SJCRH30 (cell line): ENCODE data around the gene GPHA2. TPM values are rescaled to one million over a fixed set of nuclear protein-coding genes. Genes with fewer than 3 reads are reported as not detected.
A peak's percentile ranks its signal among the peaks of the same experiment; 100 is the strongest.

Source experiments
- DNase-seq, 2 experiments: peaks; one replicate each; pipeline ENCODE4 v3.0.0-alpha.2; 2015 to 2020
- H3K27ac ChIP-seq: fragments of 250-450 bp; sonication (Bioruptor Pico); 2 replicates; pipeline ENCODE4 v1.5.1; 2020; ENCODE audit warnings: mild to moderate bottlenecking, moderate library complexity
- H3K27me3 ChIP-seq: fragments of 250-450 bp; sonication (Bioruptor Pico); 2 replicates; pipeline ENCODE4 v1.5.1; 2020; ENCODE audit warnings: mild to moderate bottlenecking, moderate library complexity
- H3K36me3 ChIP-seq: fragments of 250-450 bp; sonication (Bioruptor Pico); 2 replicates; pipeline ENCODE4 v1.5.1; 2020; ENCODE audit warnings: mild to moderate bottlenecking, moderate library complexity
- H3K4me1 ChIP-seq: fragments of 250-450 bp; sonication (Bioruptor Pico); 2 replicates; pipeline ENCODE4 v1.5.1; 2020; ENCODE audit warnings: mild to moderate bottlenecking, moderate library complexity
- H3K4me3 ChIP-seq: fragments of 250-450 bp; sonication (Bioruptor Pico); 2 replicates; pipeline ENCODE4 v1.5.1; 2020; ENCODE audit warnings: mild to moderate bottlenecking, moderate library complexity
- H3K9me3 ChIP-seq: fragments of 250-450 bp; sonication (Bioruptor Pico); replicated peaks from 2 replicates; pipeline ENCODE4 v1.5.1; 2020; ENCODE audit warnings: mild to moderate bottlenecking, moderate library complexity
- total RNA-seq: library from RNA; depleted of rRNA; stranded (reverse); fragments of >200 nt; shearing (Covaris generic); gene quantifications from 2 replicates; pipeline ENCODE4 v1.2.3, GENCODE V29; 2014

Gene GPHA2
- total RNA-seq, 1 experiment from 2014 or later: not detected

DNA sequence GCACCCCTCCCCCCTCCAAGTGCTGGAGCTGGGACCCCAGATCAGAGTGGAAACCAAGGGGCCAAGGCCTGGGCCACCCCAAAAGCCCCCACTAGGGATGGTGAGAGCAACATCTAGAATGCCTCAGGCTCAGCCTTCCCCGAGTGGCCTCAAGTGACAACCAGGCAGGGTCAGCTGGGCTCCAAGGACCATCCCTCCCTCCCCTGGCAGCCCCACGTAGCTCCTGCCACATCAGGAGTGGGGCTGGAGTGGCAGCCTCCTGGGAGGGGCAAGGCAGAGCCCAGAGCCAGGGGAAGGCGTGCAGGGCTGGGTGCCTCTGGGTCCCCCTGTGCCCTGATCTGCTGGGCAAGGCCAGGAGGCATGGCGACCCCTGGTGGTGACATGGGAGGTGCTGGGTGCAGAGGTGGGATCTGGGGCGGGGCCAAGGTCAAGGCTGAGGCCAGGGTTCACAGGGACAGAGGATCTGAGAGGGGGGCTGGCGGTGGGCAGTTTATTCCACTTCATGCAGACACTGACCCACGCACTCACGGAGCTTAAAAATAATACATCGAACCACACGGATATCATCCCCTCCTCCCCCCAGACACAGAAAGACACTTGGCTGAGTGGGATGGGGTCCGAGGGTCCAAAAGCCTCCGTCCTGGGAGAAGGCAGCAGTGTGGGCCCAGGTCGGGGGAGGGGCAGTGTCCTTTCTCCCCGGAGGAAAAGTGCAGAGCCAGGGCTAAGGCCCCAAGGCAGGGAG, 41.5 kb downstream of the GPHA2 start:
- Histone ChIP-seq H3K36me3 (no peaks in the 10 kb centered on the region), H3K4me1 (no peaks in the 10 kb centered on the region), H3K27me3 (no peaks in the 10 kb centered on the region), H3K9me3 (no peaks in the 10 kb centered on the region), H3K4me3 (no peak overlapping the region), H3K27ac (no peak overlapping the region)
- DNase-seq: peak; percentile 85

DNA sequence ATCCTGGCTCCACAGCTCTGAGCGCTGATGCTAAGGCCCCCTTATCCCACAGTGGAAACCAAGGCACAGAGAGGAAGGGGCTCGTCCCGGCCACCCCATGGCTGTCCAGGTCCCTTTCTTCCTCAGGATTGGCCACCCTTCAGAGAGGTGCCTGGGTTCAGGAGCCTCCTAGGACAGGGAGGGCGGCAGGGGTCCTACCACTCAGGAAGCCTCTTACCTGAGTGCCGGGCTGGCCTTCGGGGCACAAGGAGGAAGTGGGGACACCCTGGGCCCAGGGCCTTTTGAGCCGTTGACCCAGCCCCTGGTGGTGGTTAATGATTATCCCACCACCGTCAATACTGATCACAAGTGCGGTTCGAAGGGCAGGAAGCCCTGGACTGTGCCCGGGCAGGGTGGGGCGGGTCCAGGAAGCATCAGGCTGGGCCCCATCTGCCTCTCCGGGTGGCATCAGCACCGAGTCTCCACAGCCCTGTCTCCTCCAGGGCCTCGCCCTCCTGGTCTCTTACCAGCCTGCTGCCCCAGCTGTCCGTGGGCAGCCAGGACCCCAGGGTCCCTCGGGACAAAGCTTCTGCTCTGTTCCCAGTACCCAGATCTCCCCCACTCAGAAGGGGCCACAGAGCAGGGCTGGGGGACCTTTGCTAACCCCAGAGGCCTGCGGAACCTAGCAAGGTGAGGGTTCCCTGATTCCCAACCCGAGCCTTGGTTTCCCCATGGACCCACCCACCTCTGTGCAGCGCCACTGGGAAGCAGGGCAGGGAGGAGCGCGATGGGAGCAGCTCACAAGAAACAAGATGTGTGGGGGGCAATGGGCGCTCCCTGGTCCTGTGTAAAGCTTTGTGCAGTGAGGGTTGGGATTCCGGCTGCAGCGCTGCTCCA, 42.3 kb downstream of the GPHA2 start:
- no peak for DNase-seq
- Histone ChIP-seq H3K36me3 (no peaks in the 10 kb centered on the region), H3K4me3 (no peak overlapping the region), H3K4me1 (no peaks in the 10 kb centered on the region), H3K27me3 (no peaks in the 10 kb centered on the region), H3K27ac (no peak overlapping the region), H3K9me3 (no peaks in the 10 kb centered on the region)

DNA sequence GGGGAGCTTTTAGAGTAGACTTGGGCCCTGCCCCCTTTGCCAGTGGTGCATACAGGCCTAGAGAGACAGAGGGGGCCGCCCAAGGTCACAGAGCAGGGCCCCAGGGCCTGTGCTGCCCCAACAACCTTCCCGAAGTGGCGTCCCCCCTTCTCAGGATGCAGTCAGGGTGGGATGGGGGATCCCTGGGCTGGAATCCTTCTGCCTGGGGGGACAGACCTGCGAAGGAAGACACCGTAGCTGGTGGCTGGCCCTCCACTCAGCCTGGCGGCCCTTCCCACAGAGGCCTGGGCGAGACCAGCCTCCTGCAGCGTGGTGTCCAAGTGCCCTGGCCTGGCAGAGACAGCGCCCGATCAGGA, 42.9 kb downstream of the GPHA2 start:
- no peaks in the 10 kb centered on the region for H3K36me3 ChIP-seq
- no peak overlapping the region for H3K27ac ChIP-seq
- H3K9me3 ChIP-seq: no peaks in the 10 kb centered on the region
- no peak for DNase-seq
- H3K4me3 ChIP-seq: no peak overlapping the region
- H3K27me3 ChIP-seq: no peaks in the 10 kb centered on the region
- H3K4me1 ChIP-seq: no peaks in the 10 kb centered on the region

DNA sequence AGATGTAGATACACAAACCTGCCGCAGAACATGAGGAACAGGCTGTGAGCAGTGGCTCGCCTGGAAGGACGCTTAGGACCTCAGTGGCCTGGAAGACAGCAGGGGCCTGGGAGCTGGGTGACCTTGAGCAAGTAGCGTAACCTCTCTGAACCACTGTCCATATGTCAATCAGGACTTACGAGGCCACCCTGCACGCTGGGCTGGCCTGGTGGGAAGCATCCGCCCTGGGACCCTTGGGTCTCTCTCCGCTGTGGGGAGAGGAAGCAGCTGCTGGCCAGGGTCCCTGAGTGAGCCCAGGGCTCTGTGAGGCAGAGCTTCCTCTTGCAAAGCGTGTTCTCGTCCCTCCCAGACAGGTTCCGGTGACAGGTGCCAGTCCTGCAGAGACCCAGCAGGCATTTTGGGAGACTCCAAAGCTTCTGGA, 43.3 kb downstream of the GPHA2 start:
- Histone ChIP-seq H3K27ac (no peak overlapping the region), H3K4me1 (peaks cover 3% of the 10 kb centered on the region; the same call in 1 of the 2 replicates), H3K4me3 (no peak overlapping the region), H3K9me3 (no peaks in the 10 kb centered on the region), H3K27me3 (no peaks in the 10 kb centered on the region), H3K36me3 (no peaks in the 10 kb centered on the region)
- no peak for DNase-seq

DNA sequence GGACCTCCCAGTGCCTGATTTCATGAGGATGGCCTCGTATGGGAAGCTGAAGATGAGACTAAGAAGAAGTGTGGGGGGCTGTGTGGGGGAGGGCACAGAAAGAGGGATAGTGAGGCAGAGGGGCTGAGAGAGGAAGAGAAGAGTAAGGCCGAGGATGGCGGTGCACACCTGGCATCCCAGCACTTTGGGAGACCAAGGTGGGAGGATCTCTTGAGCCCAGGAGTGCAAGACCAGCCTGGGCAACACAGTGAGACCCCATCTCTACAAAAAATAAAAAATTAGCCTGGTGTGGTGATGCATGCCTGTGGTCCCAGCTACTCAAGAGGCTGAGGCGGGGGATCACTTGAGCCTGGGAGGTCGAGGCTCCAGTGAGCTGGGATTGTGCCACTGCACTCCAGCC, 43.8 kb downstream of the GPHA2 start:
- DNase-seq: no peak
- H3K27ac ChIP-seq: no peak overlapping the region
- peaks cover 6% of the 10 kb centered on the region; the same call in 1 of the 2 replicates for H3K4me1 ChIP-seq
- no peak overlapping the region for H3K4me3 ChIP-seq
- no peaks in the 10 kb centered on the region for H3K36me3 ChIP-seq
- no peaks in the 10 kb centered on the region for H3K27me3 ChIP-seq
- no peaks in the 10 kb centered on the region for H3K9me3 ChIP-seq

DNA sequence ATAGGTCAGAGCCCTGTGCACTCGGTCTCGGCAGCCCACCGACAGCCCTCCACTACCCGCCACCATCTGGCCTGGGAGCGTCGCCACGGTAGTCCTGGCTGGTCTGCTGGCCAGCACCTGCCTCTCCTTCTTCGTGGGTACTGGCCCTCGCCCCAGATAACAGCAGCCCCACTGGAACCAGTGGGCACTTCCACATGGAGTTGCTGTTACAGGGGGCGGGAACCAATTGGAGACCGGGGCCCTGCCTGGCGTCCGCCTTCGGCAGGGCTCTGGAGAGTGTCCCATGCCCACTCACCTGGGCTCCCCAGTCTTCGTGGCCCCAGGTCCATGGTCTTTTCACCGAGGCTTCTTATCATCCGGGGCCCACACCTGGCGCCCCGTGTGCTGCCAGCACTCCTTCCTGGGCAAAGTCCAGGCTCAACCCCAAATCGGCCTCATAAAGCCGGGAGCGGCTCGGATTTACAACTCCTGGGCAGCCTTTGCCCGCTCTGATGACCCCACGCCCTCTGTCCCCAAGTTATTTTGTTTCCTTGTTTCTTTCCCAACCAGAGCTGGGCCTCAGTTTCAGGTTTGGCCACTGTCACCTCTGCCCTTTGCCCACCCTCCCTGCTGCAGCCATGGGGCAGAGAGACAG, 44.4 kb downstream of the GPHA2 start:
- no peak for DNase-seq
- H3K9me3 ChIP-seq: no peaks in the 10 kb centered on the region
- no peak overlapping the region for H3K27ac ChIP-seq
- no peak overlapping the region for H3K4me3 ChIP-seq
- peaks cover 6% of the 10 kb centered on the region; the same call in 1 of the 2 replicates for H3K4me1 ChIP-seq
- H3K36me3 ChIP-seq: no peaks in the 10 kb centered on the region
- no peaks in the 10 kb centered on the region for H3K27me3 ChIP-seq

DNA sequence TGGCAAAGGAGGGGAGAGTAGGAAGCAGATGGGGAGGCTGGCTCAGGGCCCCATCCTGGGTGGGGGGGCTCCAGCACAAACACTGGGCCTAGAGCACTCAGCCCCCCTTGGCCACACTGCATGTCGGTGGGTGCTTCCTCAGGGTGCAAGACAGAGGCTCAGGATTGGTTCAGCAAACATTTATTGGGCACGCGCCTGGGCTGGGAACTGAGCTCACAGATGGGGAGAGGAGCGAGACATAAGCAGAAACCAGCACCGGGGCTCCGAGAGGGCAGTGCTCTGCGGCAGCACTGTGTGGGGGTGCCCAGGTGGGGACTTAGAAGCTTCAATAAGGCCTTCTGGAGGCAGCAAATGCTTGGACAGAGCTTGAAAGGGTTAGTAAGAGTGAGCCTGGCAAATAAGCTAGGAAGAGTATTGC, 45.2 kb downstream of the GPHA2 start:
- Histone ChIP-seq H3K36me3 (no peaks in the 10 kb centered on the region), H3K9me3 (no peaks in the 10 kb centered on the region), H3K4me3 (no peak overlapping the region), H3K27me3 (no peaks in the 10 kb centered on the region), H3K27ac (no peak overlapping the region), H3K4me1 (peaks cover 6% of the 10 kb centered on the region; the same call in 1 of the 2 replicates)
- DNase-seq: no peak

DNA sequence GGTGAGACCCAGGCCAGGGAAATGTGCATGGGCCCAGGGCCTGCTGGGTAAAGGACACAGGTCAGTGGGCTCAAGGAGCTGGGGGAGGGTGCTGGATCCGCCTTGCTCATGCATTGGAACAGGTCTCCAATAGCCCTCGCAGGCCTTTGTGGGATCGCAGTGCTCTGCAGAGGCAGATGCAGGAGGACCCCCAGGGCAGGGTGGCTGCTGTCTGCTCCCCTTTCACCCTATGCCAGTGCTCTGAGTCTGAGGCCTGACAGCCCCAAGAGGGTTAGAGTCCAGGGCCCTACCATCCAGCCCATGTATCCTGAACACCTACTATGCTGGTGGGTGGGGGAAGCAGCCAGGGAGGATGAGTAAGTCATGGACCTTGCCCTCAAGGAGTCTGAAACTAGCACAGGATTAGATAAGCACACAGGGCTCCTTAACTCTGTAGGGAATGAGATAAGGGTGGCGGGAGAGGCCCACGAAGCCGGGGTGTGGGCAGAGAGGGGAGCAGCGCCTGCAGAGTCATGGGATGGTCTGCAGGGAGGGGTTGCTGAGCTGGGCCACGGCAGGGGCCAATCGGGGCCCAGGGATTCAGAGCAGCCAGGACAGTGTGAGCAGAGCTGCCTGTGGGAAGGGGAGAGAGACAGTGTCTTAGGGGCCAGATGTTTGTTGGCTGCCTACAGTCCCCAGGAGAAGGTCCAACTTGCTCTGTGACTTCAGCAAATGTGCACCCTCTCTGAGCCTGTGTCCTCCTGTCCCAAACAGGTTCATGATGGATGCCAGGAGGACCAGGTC, 46.8 kb downstream of the GPHA2 start:
- H3K4me3 ChIP-seq: no peak overlapping the region
- H3K27ac ChIP-seq: no peak overlapping the region
- H3K36me3 ChIP-seq: no peaks in the 10 kb centered on the region
- H3K9me3 ChIP-seq: no peaks in the 10 kb centered on the region
- DNase-seq: no peak
- 0 out of 2 replicates have a peak, but pooled peaks cover 4% of the 10 kb centered on the region for H3K27me3 ChIP-seq
- H3K4me1 ChIP-seq: peaks cover 6% of the 10 kb centered on the region; the same call in 1 of the 2 replicates

DNA sequence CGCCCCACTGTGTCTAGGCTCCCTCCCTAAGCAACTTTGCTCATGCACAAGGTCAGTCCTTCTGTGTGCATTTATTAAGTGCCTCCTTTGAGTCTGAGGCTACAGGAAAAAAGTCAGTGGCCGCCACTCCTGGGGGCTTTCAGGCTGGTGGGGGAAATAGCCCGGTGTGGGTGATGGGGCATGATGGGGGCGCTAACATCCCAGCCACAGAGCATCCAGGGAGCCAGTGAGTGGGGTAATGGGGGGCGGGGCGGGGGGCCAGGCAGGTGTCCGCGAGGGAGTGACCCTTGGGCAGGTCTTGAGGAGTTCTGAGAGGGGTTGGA, 47.3 kb downstream of the GPHA2 start:
- no peaks in the 10 kb centered on the region for H3K36me3 ChIP-seq
- H3K4me1 ChIP-seq: peaks cover 6% of the 10 kb centered on the region; the same call in 1 of the 2 replicates
- H3K9me3 ChIP-seq: no peaks in the 10 kb centered on the region
- H3K4me3 ChIP-seq: peak overlapping the region; percentile 43
- H3K27ac ChIP-seq: no peak overlapping the region
- no peak for DNase-seq
- 0 out of 2 replicates have a peak, but pooled peaks cover 8% of the 10 kb centered on the region for H3K27me3 ChIP-seq

DNA sequence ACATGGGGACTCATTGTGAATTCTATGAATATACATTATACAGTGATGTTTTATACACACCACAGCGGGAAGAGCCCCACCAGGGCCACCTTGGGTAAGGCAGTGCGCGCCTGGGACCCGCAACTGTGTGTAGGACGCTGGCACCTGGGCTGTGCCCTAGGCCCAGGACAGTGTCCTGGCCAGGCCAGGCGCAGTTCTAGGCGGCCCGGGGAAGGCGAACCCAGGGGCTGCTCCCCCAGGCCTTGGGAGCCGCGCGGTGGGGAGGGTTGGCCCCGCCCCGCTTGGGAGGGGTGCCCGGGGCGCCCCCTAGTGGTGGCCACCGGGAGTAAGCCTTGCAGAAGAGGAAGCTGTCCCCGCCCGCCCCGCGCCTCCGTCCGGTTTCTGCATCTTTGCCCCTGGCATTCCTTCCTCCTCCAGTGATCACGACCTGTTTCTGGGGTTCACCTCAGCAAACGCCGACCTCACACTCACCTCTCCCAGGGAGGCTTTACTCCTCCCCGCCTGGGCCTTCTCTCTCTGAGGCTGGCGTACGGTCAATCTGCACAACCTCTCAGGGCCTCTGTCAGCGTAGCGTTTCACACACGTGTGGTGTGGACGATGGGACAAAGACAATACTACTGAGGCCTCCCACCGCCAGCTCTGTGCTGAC, 47.8 kb downstream of the GPHA2 start:
- peak overlapping the region; percentile 43 for H3K4me3 ChIP-seq

DNA sequence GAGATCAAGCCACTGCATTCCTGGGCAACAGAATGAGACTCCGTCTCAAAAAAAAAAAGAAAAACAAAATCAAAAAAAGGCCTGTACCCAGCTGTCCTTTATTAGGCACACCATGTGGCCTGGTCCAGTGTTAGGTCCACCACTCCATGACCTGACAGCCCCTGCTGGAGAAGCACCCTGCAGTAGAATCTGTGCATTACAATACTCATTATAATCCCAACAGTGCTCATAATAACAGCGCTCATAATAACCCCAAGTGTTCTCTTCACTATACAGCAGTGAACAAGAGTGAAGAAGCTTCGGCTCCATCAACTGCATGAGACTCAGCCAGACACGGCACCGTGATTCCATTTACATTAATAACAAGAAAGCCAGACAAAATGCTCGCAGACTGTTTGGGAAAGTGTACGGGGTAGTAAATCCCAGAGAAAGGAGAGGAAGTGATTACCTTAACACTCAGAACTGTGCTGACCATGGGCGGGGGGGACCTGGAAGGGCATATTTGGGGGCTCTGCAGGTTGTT, 48.4 kb downstream of the GPHA2 start:
- no peak for DNase-seq
- Histone ChIP-seq H3K9me3 (no peaks in the 10 kb centered on the region), H3K4me1 (peaks cover 6% of the 10 kb centered on the region; the same call in 1 of the 2 replicates), H3K27me3 (0 out of 2 replicates have a peak, but pooled peaks cover 9% of the 10 kb centered on the region), H3K27ac (no peak overlapping the region), H3K4me3 (no peak overlapping the region), H3K36me3 (no peaks in the 10 kb centered on the region)

More for the DNA sequence above, 47.8 kb downstream of the GPHA2 start:
- Histone ChIP-seq H3K36me3 (no peaks in the 10 kb centered on the region), H3K9me3 (no peaks in the 10 kb centered on the region), H3K27me3 (0 out of 2 replicates have a peak, but pooled peaks cover 9% of the 10 kb centered on the region), H3K4me1 (peaks cover 6% of the 10 kb centered on the region; the same call in 1 of the 2 replicates), H3K27ac (no peak overlapping the region)
- DNase-seq: peak; percentile 73 to 82

DNA sequence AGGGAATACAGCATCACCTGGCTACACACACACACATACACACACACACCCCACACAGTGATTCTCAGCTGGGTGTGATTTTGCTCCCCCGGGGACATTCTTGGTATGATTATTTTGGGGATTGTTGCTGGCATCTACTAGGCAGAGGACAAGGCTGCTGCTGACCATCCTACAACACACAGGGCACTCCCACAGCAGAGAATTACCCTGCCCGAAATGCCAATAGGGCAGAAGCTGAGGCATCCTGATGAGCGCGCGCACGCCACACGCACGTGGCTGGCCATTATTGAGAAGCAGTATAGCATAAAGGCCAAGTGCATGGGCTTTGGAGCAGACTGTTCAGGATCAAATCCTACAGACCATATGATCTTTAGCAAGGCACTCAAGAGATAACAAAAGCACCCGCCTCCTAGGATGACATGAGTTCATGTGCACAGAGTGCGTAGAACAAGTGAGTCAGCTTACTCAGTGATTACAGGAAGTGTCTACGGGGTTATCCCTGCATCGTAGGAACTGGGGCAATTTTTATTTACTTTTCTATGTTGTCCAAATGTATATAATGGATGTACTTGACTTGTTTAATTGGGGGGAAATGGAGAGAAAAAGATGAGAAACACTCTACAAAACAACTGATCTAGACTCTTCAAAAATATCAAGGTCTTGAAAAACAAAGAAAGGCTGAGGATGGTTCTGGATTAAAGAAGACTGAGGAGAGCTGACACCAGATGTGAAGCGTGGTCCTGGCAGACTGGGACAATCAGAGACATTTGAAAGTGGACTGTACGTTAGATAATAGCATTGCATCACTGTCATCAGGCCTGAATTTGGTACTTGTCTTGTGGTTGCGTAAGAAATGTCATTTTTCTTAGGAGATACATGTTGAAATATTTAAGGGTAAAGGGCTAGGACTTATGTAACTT, 50.1 kb downstream of the GPHA2 start:
- H3K4me1 ChIP-seq: peaks cover 6% of the 10 kb centered on the region; the same call in 1 of the 2 replicates
- no peaks in the 10 kb centered on the region for H3K36me3 ChIP-seq
- no peak overlapping the region for H3K4me3 ChIP-seq
- no peaks in the 10 kb centered on the region for H3K9me3 ChIP-seq
- H3K27me3 ChIP-seq: 0 out of 2 replicates have a peak, but pooled peaks cover 9% of the 10 kb centered on the region
- H3K27ac ChIP-seq: no peak overlapping the region
- no peak for DNase-seq
